Osteocyte (in vitro differentiated cells): ENCODE data around the gene PREB. TPM values are rescaled to one million over a fixed set of nuclear protein-coding genes. Genes with fewer than 3 reads are reported as not detected.

Source experiments
- DNase-seq: peaks from one replicate; pipeline ENCODE4 v3.0.0; 2021; ENCODE audit warnings: mixed read lengths; ENCODE audit not compliant: unreplicated experiment; ENCODE audit errors: extremely low spot score
- H3K27ac Mint-ChIP-seq: one replicate; pipeline ENCODE4 v1.8.0; 2021; ENCODE audit warnings: mild to moderate bottlenecking, mixed read lengths; ENCODE audit not compliant: unreplicated experiment
- H3K27me3 Mint-ChIP-seq: one replicate; pipeline ENCODE4 v1.8.0; 2021; ENCODE audit warnings: mixed read lengths; ENCODE audit not compliant: unreplicated experiment
- H3K36me3 Mint-ChIP-seq: one replicate; pipeline ENCODE4 v1.8.0; 2021; ENCODE audit warnings: mixed read lengths; ENCODE audit not compliant: unreplicated experiment
- H3K4me1 Mint-ChIP-seq: one replicate; pipeline ENCODE4 v1.8.0; 2021; ENCODE audit warnings: mixed read lengths; ENCODE audit not compliant: unreplicated experiment
- H3K4me3 Mint-ChIP-seq: one replicate; pipeline ENCODE4 v1.8.0; 2021; ENCODE audit warnings: mild to moderate bottlenecking, moderate library complexity, mixed read lengths; ENCODE audit not compliant: unreplicated experiment
- H3K9me3 Mint-ChIP-seq: one replicate; pipeline ENCODE4 v1.8.0; 2021; ENCODE audit warnings: mixed read lengths; ENCODE audit not compliant: unreplicated experiment
- CTCF ChIP-seq: fragments of 200-600 bp; sonication (generic); IDR thresholded peaks from 2 replicates; pipeline ENCODE4 v1.5.0; 2021; ENCODE audit warnings: antibody characterized with exemption, mild to moderate bottlenecking, moderate library complexity
- total RNA-seq: library from RNA; stranded (reverse); gene quantifications from 2 replicates; pipeline ENCODE4 v1.2.1, GENCODE V29; 2021

PREB gene
- total RNA-seq, 1 donor from 2014 or later: 46.3 TPM

- DNase-seq: no peak
- Mint-ChIP-seq H3K27ac (no peak overlapping the region), H3K4me1 (peaks cover 42% of the 10 kb centered on the region), H3K36me3 (peaks cover 4% of the 10 kb centered on the region), H3K27me3 (no peaks in the 10 kb centered on the region), H3K4me3 (no peak overlapping the region), H3K9me3 (no peaks in the 10 kb centered on the region)
- TF ChIP-seq CTCF: no peak
Measured at GRCh38 chr2:27083410-27084296, 50.8 kb downstream of the PREB start.

GRCh38 chr2:27082773-27083409, 51.5 kb downstream of the PREB start:
- Mint-ChIP-seq H3K36me3 (peaks cover 4% of the 10 kb centered on the region), H3K27ac (no peak overlapping the region), H3K4me1 (peaks cover 49% of the 10 kb centered on the region), H3K9me3 (no peaks in the 10 kb centered on the region), H3K27me3 (no peaks in the 10 kb centered on the region), H3K4me3 (no peak overlapping the region)
- no peak for DNase-seq
- TF ChIP-seq CTCF: no peak

- Mint-ChIP-seq H3K9me3 (no peaks in the 10 kb centered on the region), H3K36me3 (peaks cover 4% of the 10 kb centered on the region), H3K4me1 (peaks cover 54% of the 10 kb centered on the region), H3K27ac (no peak overlapping the region), H3K4me3 (no peak overlapping the region), H3K27me3 (no peaks in the 10 kb centered on the region)
- no peak for DNase-seq
- TF ChIP-seq CTCF: no peak
Measured at GRCh38 chr2:27081984-27082772, 52.3 kb downstream of the PREB start.

Other genes with a start within 250 kb of the PREB start
- gene MAPRE3, start 164.0 kb downstream of the PREB start, total RNA-seq: 9.4 and 9.5 TPM in 2 replicates
- gene TMEM214, start 101.7 kb downstream of the PREB start, total RNA-seq: 116 and 118 TPM in 2 replicates
- 23.4 and 23.9 TPM in 2 replicates for gene AGBL5, start 83.0 kb downstream of the PREB start, total RNA-seq
- gene OST4, start 63.0 kb downstream of the PREB start, total RNA-seq: 369 and 380 TPM in 2 replicates
- gene EMILIN1, start 56.0 kb downstream of the PREB start, total RNA-seq: 206 and 212 TPM in 2 replicates
- gene KHK, start 47.9 kb downstream of the PREB start, total RNA-seq: 2.0 and 2.4 TPM in 2 replicates
- gene CGREF1, start 15.5 kb downstream of the PREB start, total RNA-seq: 1.2 and 1.9 TPM in 2 replicates
- 0.48 TPM in 1 of 2 replicates, not detected in the other for gene ABHD1, start 10.8 kb downstream of the PREB start, total RNA-seq
- not detected in 2 replicates for gene PRR30, start 4.8 kb upstream of the PREB start, total RNA-seq
- gene TCF23, start 14.4 kb upstream of the PREB start, total RNA-seq: not detected in 2 replicates
- 117 and 125 TPM in 2 replicates for gene ATRAID, start 77.4 kb upstream of the PREB start, total RNA-seq
- 33.2 and 33.3 TPM in 2 replicates for gene SLC5A6, start 77.6 kb upstream of the PREB start, total RNA-seq
- gene CAD, start 82.7 kb upstream of the PREB start, total RNA-seq: 72.6 and 76.9 TPM in 2 replicates
- gene SLC30A3, start 128.4 kb upstream of the PREB start, total RNA-seq: not detected in 2 replicates
- not detected in 2 replicates for gene DNAJC5G, start 140.8 kb upstream of the PREB start, total RNA-seq
- not detected in 2 replicates for gene TRIM54, start 147.8 kb upstream of the PREB start, total RNA-seq
- 2.6 and 4.1 TPM in 2 replicates for gene UCN, start 173.8 kb upstream of the PREB start, total RNA-seq
- gene MPV17, start 188.5 kb upstream of the PREB start, total RNA-seq: 76.0 and 85.5 TPM in 2 replicates
- gene GTF3C2, start 222.1 kb upstream of the PREB start, total RNA-seq: 57.4 and 59.4 TPM in 2 replicates
- gene EIF2B4, start 235.7 kb upstream of the PREB start, total RNA-seq: 50.0 and 50.4 TPM in 2 replicates
- 124 and 134 TPM in 2 replicates for gene SNX17, start 236.0 kb upstream of the PREB start, total RNA-seq
- gene ZNF513, start 246.1 kb upstream of the PREB start, total RNA-seq: 15.7 and 19.1 TPM in 2 replicates